Breast epithelium (tissue), 4 donors: ENCODE measurements around the gene FHOD3. TPM values are rescaled to one million over a fixed set of nuclear protein-coding genes. Genes with fewer than 3 reads are reported as not detected.

ENCODE experiments used
- DNase-seq, 2 donors: peaks; one replicate each; pipeline ENCODE4 v3.0.0-alpha.2; 2019; ENCODE audit warnings: low spot score in 2 of 2
- H3K27ac ChIP-seq, 2 donors: fragments of 200-600 bp; sonication (generic) in 1 of 2; one replicate each; pipeline ENCODE4 v1.5.1; 2016 to 2019; ENCODE audit warnings: mild to moderate bottlenecking in 1 of 2
- H3K27me3 ChIP-seq, 2 donors: fragments of 200-600 bp; sonication (generic) in 1 of 2; one replicate each; pipeline versions ENCODE4 v1.5.1 to v1.6.0; 2017 to 2019; ENCODE audit warnings: control low read depth in 1 of 2, mild to moderate bottlenecking in 1 of 2
- H3K36me3 ChIP-seq: fragments of 200-600 bp; one replicate; pipeline ENCODE4 v1.5.1; 2019
- H3K4me1 ChIP-seq, 2 donors: fragments of 200-600 bp; sonication (generic); one replicate each; pipeline ENCODE4 v1.5.1; 2016 to 2019; ENCODE audit warnings: control low read depth in 1 of 2
- H3K4me3 ChIP-seq, 3 donors: fragments of 200-600 bp; sonication (generic); 1 replicate in 2 of 3; 2 replicates in 1 of 3; pipeline ENCODE4 v1.5.1; 2016 to 2019; ENCODE audit warnings: mild to moderate bottlenecking in 3 of 3, moderate library complexity in 2 of 3
- H3K9me3 ChIP-seq, 2 donors: fragments of 200-600 bp; sonication (generic) in 1 of 2; one replicate each; pipeline ENCODE4 v1.5.1; 2016 to 2019; ENCODE audit warnings: control low read depth in 1 of 2
- CTCF ChIP-seq, 3 donors: fragments of 450-650 bp; IDR thresholded peaks; one replicate each; pipeline ENCODE4 v1.5.1; 2016 to 2017; ENCODE audit warnings: antibody characterized with exemption in 3 of 3, mild to moderate bottlenecking in 3 of 3, moderate library complexity in 3 of 3
- POLR2A ChIP-seq: fragments of 450-650 bp; IDR thresholded peaks from one replicate; pipeline ENCODE4 v1.6.1; 2016; ENCODE audit warnings: antibody characterized with exemption, mild to moderate bottlenecking, moderate library complexity
- POLR2AphosphoS5 ChIP-seq, 3 donors: sonication (generic); formaldehyde crosslinking; IDR thresholded peaks; one replicate each; pipeline ENCODE4 v1.6.1; 2017; ENCODE audit warnings: antibody characterized with exemption in 3 of 3
- intact Hi-C: fragments of 100-400 bp; cut with DNase I; formaldehyde crosslinking; loops from one replicate; pipeline ENCODE4 v1.15.1; 2023; ENCODE audit warnings: low total_unique reads
- total RNA-seq, 3 donors: library from RNA; depleted of rRNA; stranded (reverse); fragments of >200 nt; gene quantifications; one replicate each; pipeline ENCODE4 v1.1.0, GENCODE V29; 2016

The FHOD3 gene
- total RNA-seq, 3 donors from 2014 or later: 1.9 to 13.1 (median 13.0) TPM

GRCh38 chr18:36572135-36572856 is 274.8 kb downstream of the FHOD3 start:
- DNase-seq: peak in 1 of 2 donors; percentile 54
- no peaks in the 10 kb centered on the region for H3K27me3 ChIP-seq
- no peaks in the 10 kb centered on the region for H3K4me1 ChIP-seq
- H3K9me3 ChIP-seq: no peaks in the 10 kb centered on the region
- H3K27ac ChIP-seq: peak overlapping the region in 1 of 2 donors; percentile 23
- intact Hi-C loops: no loop called here
- no peaks in the 10 kb centered on the region for H3K36me3 ChIP-seq
- no peak overlapping the region for H3K4me3 ChIP-seq
- TF ChIP-seq POLR2A: no peak
- TF ChIP-seq POLR2AphosphoS5 (IDR thresholded peaks at IDR 0.05): no peak
- peak in 2 of 3 donors; percentile 33 to 53 for TF ChIP-seq CTCF (IDR thresholded peaks at IDR 0.05)

- Histone ChIP-seq H3K27ac (no peak overlapping the region), H3K36me3 (no peaks in the 10 kb centered on the region), H3K4me3 (no peak overlapping the region), H3K27me3 (no peaks in the 10 kb centered on the region), H3K4me1 (peaks cover 0 to 5% of the 10 kb centered on the region in 2 donors), H3K9me3 (no peaks in the 10 kb centered on the region)
- no peak for DNase-seq
- intact Hi-C loops: no loop called here
- no peak for TF ChIP-seq CTCF (IDR thresholded peaks at IDR 0.05)
- TF ChIP-seq POLR2A: no peak
- no peak for TF ChIP-seq POLR2AphosphoS5 (IDR thresholded peaks at IDR 0.05)
Observed at GRCh38 chr18:36576339-36576738, 278.8 kb downstream of the FHOD3 start.

- peaks cover 0 to 5% of the 10 kb centered on the region in 2 donors for H3K4me1 ChIP-seq
- intact Hi-C loops: no loop called here
- H3K27me3 ChIP-seq: no peaks in the 10 kb centered on the region
- H3K27ac ChIP-seq: peak overlapping the region; percentile 87 to 90
- H3K36me3 ChIP-seq: no peaks in the 10 kb centered on the region
- H3K4me3 ChIP-seq: no peak overlapping the region
- no peak for DNase-seq
- no peak for TF ChIP-seq CTCF (IDR thresholded peaks at IDR 0.05)
- no peaks in the 10 kb centered on the region for H3K9me3 ChIP-seq
Observed at GRCh38 chr18:36578871-36579710, 281.6 kb downstream of the FHOD3 start.

- Histone ChIP-seq H3K4me1 (peaks cover 0 to 5% of the 10 kb centered on the region in 2 donors), H3K36me3 (no peaks in the 10 kb centered on the region), H3K9me3 (no peaks in the 10 kb centered on the region), H3K27ac (peak overlapping the region; percentile 87 to 90), H3K27me3 (no peaks in the 10 kb centered on the region), H3K4me3 (no peak overlapping the region)
- TF ChIP-seq POLR2A (no peak), POLR2AphosphoS5 (IDR thresholded peaks at IDR 0.05) (no peak), CTCF (IDR thresholded peaks at IDR 0.05) (no peak)
- intact Hi-C loops: no loop called here
- DNase-seq: peak in 1 of 2 donors; percentile 59
Observed at GRCh38 chr18:36580266-36580665, 282.8 kb downstream of the FHOD3 start.
